Fibroblast of lung (primary cell): ENCODE measurements around the gene SELPLG. TPM values are rescaled to one million over a fixed set of nuclear protein-coding genes. Genes with fewer than 3 reads are reported as not detected.

Experiments
- DNase-seq, 2 donors: peaks; one replicate each; pipeline versions ENCODE4 v3.0.0 to v3.0.0-alpha.2; 2010; ENCODE audit warnings: low read depth in 2 of 2
- H2AFZ ChIP-seq: 2 replicates; pipeline ENCODE4 v1.5.1; 2012; ENCODE audit warnings: low read length, control low read depth, inconsistent platforms
- H3K27ac ChIP-seq: 2 replicates; pipeline ENCODE4 v1.5.1; 2011; ENCODE audit warnings: low read length, control low read depth; ENCODE audit not compliant: insufficient read depth
- H3K27me3 ChIP-seq: 2 replicates; pipeline ENCODE4 v1.5.1; 2011; ENCODE audit warnings: mild to moderate bottlenecking, low read length; ENCODE audit not compliant: control insufficient read depth, insufficient read depth
- H3K36me3 ChIP-seq: 2 replicates; pipeline ENCODE4 v1.5.1; 2011; ENCODE audit warnings: low read length; ENCODE audit not compliant: control insufficient read depth, insufficient read depth
- H3K4me1 ChIP-seq: 2 replicates; pipeline ENCODE4 v1.5.1; 2011; ENCODE audit warnings: low read length; ENCODE audit not compliant: control insufficient read depth, insufficient read depth; ENCODE audit errors: extremely low read depth
- H3K4me2 ChIP-seq: 2 replicates; pipeline ENCODE4 v1.5.1; 2011; ENCODE audit warnings: low read length, control low read depth; ENCODE audit not compliant: insufficient read depth; ENCODE audit errors: extremely low read depth
- H3K4me3 ChIP-seq, 4 experiments: fragments of 200-600 bp in 1 of 4; sonication (generic) in 1 of 4; replicated peaks in 1 of 4; 2 replicates each; pipeline ENCODE4 v1.5.1; 2011 to 2016; ENCODE audit warnings: low read length in 4 of 4, low read depth in 3 of 4, mild to moderate bottlenecking in 3 of 4, control low read depth in 2 of 4, inconsistent platforms in 1 of 4, mixed read lengths in 1 of 4; ENCODE audit not compliant: insufficient read depth in 1 of 4; ENCODE audit errors: control extremely low read depth in 1 of 4
- H3K79me2 ChIP-seq: 2 replicates; pipeline ENCODE4 v1.5.1; 2012; ENCODE audit warnings: mild to moderate bottlenecking, low read length, inconsistent platforms; ENCODE audit not compliant: control insufficient read depth, insufficient read depth
- H3K9ac ChIP-seq: 2 replicates; pipeline ENCODE4 v1.5.1; 2011; ENCODE audit warnings: mild to moderate bottlenecking, low read length, control low read depth; ENCODE audit not compliant: insufficient read depth
- H3K9me3 ChIP-seq: 2 replicates; pipeline ENCODE4 v1.5.1; 2012; ENCODE audit warnings: low read depth, low read length; ENCODE audit not compliant: control insufficient read depth, insufficient read depth
- H4K20me1 ChIP-seq: 2 replicates; pipeline ENCODE4 v1.5.1; 2011; ENCODE audit warnings: low read length; ENCODE audit not compliant: control insufficient read depth, insufficient read depth; ENCODE audit errors: extremely low read depth
- EZH2 ChIP-seq: IDR thresholded peaks from 2 replicates; pipeline ENCODE4 v1.5.1; 2012; ENCODE audit warnings: low read length, control low read depth, mild to moderate bottlenecking; ENCODE audit errors: missing control alignments
- polyA plus RNA-seq, 2 donors: library from polyadenylated mRNA; depleted of rRNA in 1 of 2; stranded (reverse) in 1 of 2; unstranded in 1 of 2; fragments of >200 nt; gene quantifications; 2 replicates each; pipeline ENCODE4 v1.2.1, GENCODE V29; 2011 to 2012; ENCODE audit warnings: missing spikeins in 1 of 2
- total RNA-seq: library from RNA; depleted of rRNA; stranded (reverse); fragments of >200 nt; gene quantifications from 2 replicates; pipeline ENCODE4 v1.2.1, GENCODE V29; 2014
- TF ChIP-seq, protein P1 (sequence below), 2 donors: IDR thresholded peaks in 1 of 2; conservative IDR thresholded peaks in 1 of 2; 1 replicate in 1 of 2; 2 replicates in 1 of 2; pipeline ENCODE4 v1.5.1; 2011 to 2012; ENCODE audit warnings: low read length in 2 of 2, control low read depth in 1 of 2, inconsistent platforms in 1 of 2, low read depth in 1 of 2, mild to moderate bottlenecking in 1 of 2

The SELPLG gene
- total and polyA plus RNA-seq, 2 donors (not counting 1 experiment from before 2014, with no cell fraction given) = 1.5 to 3.0 TPM

DNA sequence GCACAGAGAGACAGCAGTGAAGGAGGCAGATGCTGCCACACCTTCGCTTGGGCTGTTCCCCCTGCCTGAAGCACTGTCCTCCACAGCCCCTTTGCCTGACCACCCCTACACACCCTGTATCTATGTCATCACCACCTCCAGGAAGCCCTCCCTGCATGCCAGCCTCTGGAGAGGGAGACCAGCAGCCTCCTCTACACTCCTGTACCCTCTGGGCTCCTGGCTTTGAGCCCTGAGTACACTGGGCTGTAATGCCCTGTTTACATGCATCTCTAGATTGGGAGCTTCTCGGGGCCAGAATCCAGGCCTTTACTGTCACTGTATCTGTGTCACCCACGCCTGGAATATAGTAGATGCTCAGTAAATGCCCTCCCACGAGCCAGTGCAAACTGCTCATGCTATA lies 30.0 kb downstream of the SELPLG start:
- no peak overlapping the region for H3K4me2 ChIP-seq
- no peak overlapping the region for H3K9ac ChIP-seq
- no peaks in the 10 kb centered on the region for H3K9me3 ChIP-seq
- peaks cover 12% of the 10 kb centered on the region for H3K4me1 ChIP-seq
- no peaks in the 10 kb centered on the region for H3K79me2 ChIP-seq
- no peaks in the 10 kb centered on the region for H4K20me1 ChIP-seq
- TF ChIP-seq, protein P1, sequence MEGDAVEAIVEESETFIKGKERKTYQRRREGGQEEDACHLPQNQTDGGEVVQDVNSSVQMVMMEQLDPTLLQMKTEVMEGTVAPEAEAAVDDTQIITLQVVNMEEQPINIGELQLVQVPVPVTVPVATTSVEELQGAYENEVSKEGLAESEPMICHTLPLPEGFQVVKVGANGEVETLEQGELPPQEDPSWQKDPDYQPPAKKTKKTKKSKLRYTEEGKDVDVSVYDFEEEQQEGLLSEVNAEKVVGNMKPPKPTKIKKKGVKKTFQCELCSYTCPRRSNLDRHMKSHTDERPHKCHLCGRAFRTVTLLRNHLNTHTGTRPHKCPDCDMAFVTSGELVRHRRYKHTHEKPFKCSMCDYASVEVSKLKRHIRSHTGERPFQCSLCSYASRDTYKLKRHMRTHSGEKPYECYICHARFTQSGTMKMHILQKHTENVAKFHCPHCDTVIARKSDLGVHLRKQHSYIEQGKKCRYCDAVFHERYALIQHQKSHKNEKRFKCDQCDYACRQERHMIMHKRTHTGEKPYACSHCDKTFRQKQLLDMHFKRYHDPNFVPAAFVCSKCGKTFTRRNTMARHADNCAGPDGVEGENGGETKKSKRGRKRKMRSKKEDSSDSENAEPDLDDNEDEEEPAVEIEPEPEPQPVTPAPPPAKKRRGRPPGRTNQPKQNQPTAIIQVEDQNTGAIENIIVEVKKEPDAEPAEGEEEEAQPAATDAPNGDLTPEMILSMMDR (conservative IDR thresholded peaks at IDR 0.05 in 1 of 2, IDR thresholded peaks at IDR 0.05 in 1 of 2; ENCODE audit: low read depth in 1 of 2, low read length in 2 of 2) = no peak
- no peak for TF ChIP-seq EZH2
- no peaks in the 10 kb centered on the region for H3K36me3 ChIP-seq
- H3K27ac ChIP-seq = no peak overlapping the region
- H3K27me3 ChIP-seq = no peaks in the 10 kb centered on the region
- no peak overlapping the region for H3K4me3 ChIP-seq
- DNase-seq = no peak
- no peak overlapping the region for H2AFZ ChIP-seq

DNA sequence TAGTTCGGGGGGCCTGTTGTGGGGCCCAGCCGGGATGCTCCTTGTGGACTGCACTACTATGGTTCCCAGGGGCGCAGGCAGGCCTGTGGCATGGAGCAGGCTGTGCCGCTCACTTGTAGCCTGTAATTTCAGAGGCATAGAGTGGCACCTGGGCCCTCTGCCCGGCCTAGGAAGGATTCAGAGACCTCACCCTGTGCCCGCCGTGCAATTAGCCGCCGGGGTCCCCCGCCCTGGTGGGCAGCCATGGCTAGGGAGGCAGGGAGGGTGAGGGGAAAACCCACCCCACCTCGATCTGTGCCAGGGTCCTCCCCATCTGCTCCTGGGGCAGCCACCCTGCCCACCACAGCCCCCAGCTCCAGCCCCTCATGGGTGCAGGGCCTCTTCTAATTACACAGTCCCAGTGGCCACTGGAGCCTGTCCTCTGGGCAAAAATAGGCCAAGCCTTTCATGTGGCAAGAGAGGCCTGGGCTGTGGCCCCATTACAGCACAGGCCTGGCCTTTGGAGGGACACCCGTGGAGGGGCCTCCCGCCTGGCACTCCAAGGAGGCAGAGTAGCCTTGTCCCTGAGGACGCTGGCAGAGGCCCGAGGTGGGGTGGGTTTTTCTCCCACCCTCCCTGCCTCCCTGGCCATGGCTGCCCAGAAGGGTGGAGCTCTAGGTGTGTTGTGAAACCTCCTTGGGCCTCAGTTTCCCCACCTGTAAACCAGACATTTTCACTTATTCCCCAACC lies 30.6 kb downstream of the SELPLG start:
- H3K79me2 ChIP-seq = no peaks in the 10 kb centered on the region
- H3K9me3 ChIP-seq = no peaks in the 10 kb centered on the region
- DNase-seq = no peak
- TF ChIP-seq, protein P1 (conservative IDR thresholded peaks at IDR 0.05 in 1 of 2, IDR thresholded peaks at IDR 0.05 in 1 of 2; ENCODE audit: low read depth in 1 of 2, low read length in 2 of 2) = no peak
- TF ChIP-seq EZH2 = no peak
- no peak overlapping the region for H3K4me2 ChIP-seq
- H3K27ac ChIP-seq = no peak overlapping the region
- H4K20me1 ChIP-seq = no peaks in the 10 kb centered on the region
- no peak overlapping the region for H3K9ac ChIP-seq
- no peak overlapping the region for H2AFZ ChIP-seq
- no peaks in the 10 kb centered on the region for H3K36me3 ChIP-seq
- no peaks in the 10 kb centered on the region for H3K27me3 ChIP-seq
- peaks cover 14% of the 10 kb centered on the region for H3K4me1 ChIP-seq
- no peak overlapping the region for H3K4me3 ChIP-seq

DNA sequence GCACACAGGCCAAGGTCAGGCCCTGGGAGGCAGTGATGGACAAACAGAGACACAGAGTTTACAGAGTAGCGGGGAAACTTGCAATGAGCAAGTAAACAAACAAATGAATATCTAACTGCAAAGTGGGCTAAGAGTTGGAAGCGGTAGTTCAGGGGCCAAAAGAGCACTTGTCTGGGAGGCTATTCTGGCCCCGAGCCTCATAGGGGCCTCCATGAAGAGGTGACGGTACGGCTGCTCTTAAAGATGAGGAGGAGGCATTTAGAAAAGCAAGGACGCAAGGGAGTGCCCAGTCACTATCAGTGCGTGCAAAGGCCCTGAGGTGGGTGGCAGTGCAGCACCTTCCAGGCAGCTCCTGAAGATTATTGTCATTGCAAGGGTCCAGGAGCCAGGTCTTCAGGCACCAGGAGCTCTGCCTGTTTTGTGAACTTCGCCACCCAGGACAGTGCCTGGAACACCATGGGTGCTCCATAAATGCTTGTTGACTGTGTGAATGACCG lies 31.4 kb downstream of the SELPLG start:
- H3K9ac ChIP-seq = no peak overlapping the region
- no peaks in the 10 kb centered on the region for H3K27me3 ChIP-seq
- no peaks in the 10 kb centered on the region for H3K9me3 ChIP-seq
- no peak overlapping the region for H3K4me2 ChIP-seq
- H3K36me3 ChIP-seq = no peaks in the 10 kb centered on the region
- peaks cover 16% of the 10 kb centered on the region for H3K4me1 ChIP-seq
- no peak for DNase-seq
- no peak overlapping the region for H3K4me3 ChIP-seq
- no peak overlapping the region for H2AFZ ChIP-seq
- H3K27ac ChIP-seq = no peak overlapping the region
- H4K20me1 ChIP-seq = no peaks in the 10 kb centered on the region
- no peak for TF ChIP-seq EZH2
- TF ChIP-seq, protein P1 (conservative IDR thresholded peaks at IDR 0.05 in 1 of 2, IDR thresholded peaks at IDR 0.05 in 1 of 2; ENCODE audit: low read depth in 1 of 2, low read length in 2 of 2) = no peak
- H3K79me2 ChIP-seq = peaks cover 6% of the 10 kb centered on the region
